GM12891 (cell line): ENCODE results near the gene FAM171A2.

Experiments used
- PAX5 ChIP-seq: IDR thresholded peaks from 2 replicates; pipeline ENCODE4 v1.6.1; 2011; ENCODE audit warnings: low read length, moderate library complexity, mild to moderate bottlenecking; ENCODE audit not compliant: insufficient read depth, severe bottlenecking
- POLR2A ChIP-seq: IDR thresholded peaks from 2 replicates; pipeline ENCODE4 v1.6.1; 2011; ENCODE audit warnings: low read depth, low read length, control low read depth
- POLR2AphosphoS5 ChIP-seq: IDR thresholded peaks from 2 replicates; pipeline ENCODE4 v1.6.1; 2011; ENCODE audit warnings: low read depth, low read length, control low read depth
- POU2F2 ChIP-seq: IDR thresholded peaks from 2 replicates; pipeline ENCODE4 v1.6.1; 2011; ENCODE audit warnings: low read depth, mild to moderate bottlenecking, control low read depth, low read length, moderate library complexity
- SPI1 ChIP-seq: IDR thresholded peaks from 2 replicates; pipeline ENCODE4 v1.6.1; 2011; ENCODE audit warnings: low read depth, low read length, control low read depth
- TAF1 ChIP-seq: IDR thresholded peaks from 2 replicates; pipeline ENCODE4 v1.6.1; 2011; ENCODE audit warnings: low read depth, low read length, control low read depth

DNA sequence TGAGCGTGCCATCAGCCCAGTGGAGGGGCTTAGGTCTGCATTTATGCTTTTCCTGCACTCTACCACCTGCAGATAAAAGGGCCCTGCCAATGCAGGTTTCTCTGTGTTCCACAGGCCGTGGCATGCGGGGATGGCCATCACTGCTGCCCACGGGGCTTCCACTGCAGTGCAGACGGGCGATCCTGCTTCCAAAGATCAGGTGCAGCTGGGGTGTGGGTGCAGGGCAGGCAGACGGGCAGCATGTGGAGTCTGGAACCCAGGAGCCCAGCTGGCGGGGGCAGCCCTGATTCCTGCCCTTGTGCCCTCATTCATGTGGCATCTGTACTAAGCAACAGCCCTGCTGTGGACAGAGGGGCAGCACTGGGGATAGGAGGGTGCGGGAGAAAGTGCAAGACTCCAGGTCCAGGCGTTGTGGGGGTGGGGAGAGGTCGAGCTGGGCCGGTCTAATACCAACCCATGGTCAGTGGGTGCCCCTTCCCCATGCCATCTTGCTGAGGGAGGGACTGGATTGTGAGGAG, 14.0 kb downstream of the FAM171A2 start:
- TF ChIP-seq POLR2A (no peak), POLR2AphosphoS5 (no peak), TAF1 (no peak), SPI1 (no peak), POU2F2 (no peak), PAX5 (no peak)
